MCF 10A (cell line): Measurements from ENCODE around the gene PCCA. TPM values are rescaled to one million over a fixed set of nuclear protein-coding genes. Genes with fewer than 3 reads are reported as not detected.

Experiments
- BruUV-seq: library from RNA; stranded (reverse); fragments of 400-500 nt; replicated peaks from 2 replicates; lab custom pipeline; 2021; lab: Mats Ljungman, UMichigan
- CTCF ChIA-PET: fragments of 300-600 bp; sonication (Branson Sonifier 250); formaldehyde crosslinking; extraction: SDS; loops from one replicate; lab custom pipeline; 2021; ENCODE audit warnings: antibody characterized with exemption, inconsistent platforms; lab: Yijun Ruan, JAX
- POLR2A ChIA-PET: fragments of 300-600, 350-650 bp; sonication (Branson Sonifier 250); formaldehyde crosslinking; extraction: SDS; loops from one replicate; lab custom pipeline; 2020; ENCODE audit warnings: antibody characterized with exemption, inconsistent platforms; lab: Yijun Ruan, JAX
- DNase-seq: peaks from one replicate; pipeline ENCODE4 v3.0.0-alpha.2; 2018; ENCODE audit not compliant: unreplicated experiment
- H3K27ac Mint-ChIP-seq: one replicate; pipeline ENCODE4 v1.8.0; 2022; ENCODE audit warnings: mild to moderate bottlenecking, low read depth, mixed read lengths; ENCODE audit not compliant: unreplicated experiment
- H3K27me3 Mint-ChIP-seq: one replicate; pipeline ENCODE4 v1.8.0; 2022; ENCODE audit warnings: mixed read lengths; ENCODE audit not compliant: insufficient read depth, unreplicated experiment
- H3K36me3 Mint-ChIP-seq: one replicate; pipeline ENCODE4 v1.8.0; 2022; ENCODE audit warnings: mild to moderate bottlenecking, moderate library complexity, mixed read lengths; ENCODE audit not compliant: insufficient read depth, unreplicated experiment
- H3K4me1 Mint-ChIP-seq: one replicate; pipeline ENCODE4 v1.8.0; 2022; ENCODE audit warnings: mixed read lengths; ENCODE audit not compliant: insufficient read depth, unreplicated experiment
- H3K4me3 Mint-ChIP-seq: one replicate; pipeline ENCODE4 v1.8.0; 2022; ENCODE audit warnings: mild to moderate bottlenecking, moderate library complexity, mixed read lengths; ENCODE audit not compliant: unreplicated experiment
- H3K9me3 Mint-ChIP-seq: one replicate; pipeline ENCODE4 v1.8.0; 2022; ENCODE audit warnings: mixed read lengths; ENCODE audit not compliant: unreplicated experiment
- CTCF ChIP-seq: fragments of 200-600 bp; IDR thresholded peaks from one replicate; pipeline ENCODE4 v1.8.0; 2022; ENCODE audit warnings: antibody characterized with exemption, mild to moderate bottlenecking; ENCODE audit not compliant: unreplicated experiment
- intact Hi-C: fragments of 100-400 bp; cut with micrococcal nuclease; formaldehyde crosslinking; loops from 2 replicates; pipeline ENCODE4 v1.14.1; 2022
- total RNA-seq: library from RNA; stranded (reverse); gene quantifications from 2 replicates; pipeline ENCODE4 v1.2.3, GENCODE V29; 2022

The PCCA gene
- total RNA-seq, 1 experiment from 2014 or later = 23.4 TPM

- intact Hi-C loops = no loop called here
- H3K36me3 Mint-ChIP-seq = peaks cover 9% of the 10 kb centered on the region
- no peaks in the 10 kb centered on the region for H3K27me3 Mint-ChIP-seq
- H3K4me1 Mint-ChIP-seq = no peaks in the 10 kb centered on the region
- POLR2A ChIA-PET = interaction anchor here (1.5 kb wide), 1 partner anchor 115 kb away, joined by 3 read pairs; the partner anchor contains the start of gene PCCA
- H3K27ac Mint-ChIP-seq = no peak overlapping the region
- H3K9me3 Mint-ChIP-seq = peaks cover 8% of the 10 kb centered on the region
- no peak overlapping the region for H3K4me3 Mint-ChIP-seq
- BruUV-seq = no TSS peak
- TF ChIP-seq CTCF = no peak
- CTCF ChIA-PET = interaction anchor here (1.1 kb wide), 1 partner anchor 31 kb away, joined by 5 read pairs; no protein-coding TSS in a partner anchor
- no peak for DNase-seq
Observed at GRCh38 chr13:100203696-100204367, 114.9 kb downstream of the PCCA start.

GRCh38 chr13:100208002-100208401 is 119.1 kb downstream of the PCCA start:
- BruUV-seq = no TSS peak
- ChIA-PET CTCF (interaction anchor here (0.6 to 1.5 kb wide), 3 partner anchors 10 to 942 kb away, joined by 3 to 5 read pairs (median 3); no protein-coding TSS in a partner anchor), POLR2A (interaction anchor here (0.7 kb wide), 1 partner anchor 1486 kb away, joined by 3 read pairs; no protein-coding TSS in a partner anchor)
- H3K27ac Mint-ChIP-seq = no peak overlapping the region
- no peak for DNase-seq
- intact Hi-C loops = no loop called here
- H3K4me1 Mint-ChIP-seq = peaks cover 25% of the 10 kb centered on the region
- no peak for TF ChIP-seq CTCF
- H3K36me3 Mint-ChIP-seq = peaks cover 9% of the 10 kb centered on the region
- peaks cover under 1% of the 10 kb centered on the region for H3K9me3 Mint-ChIP-seq
- H3K27me3 Mint-ChIP-seq = no peaks in the 10 kb centered on the region
- no peak overlapping the region for H3K4me3 Mint-ChIP-seq

GRCh38 chr13:100208626-100209025 is 119.7 kb downstream of the PCCA start:
- no peaks in the 10 kb centered on the region for H3K9me3 Mint-ChIP-seq
- CTCF ChIA-PET = interaction anchor here (0.6 to 1.5 kb wide), 5 partner anchors 11 to 1158 kb away, joined by 3 to 5 read pairs (median 3); no protein-coding TSS in a partner anchor

More at GRCh38 chr13:100208626-100209025, 119.7 kb downstream of the PCCA start:
- no peak for DNase-seq
- no peak overlapping the region for H3K27ac Mint-ChIP-seq
- H3K4me1 Mint-ChIP-seq = peaks cover 31% of the 10 kb centered on the region
- no peaks in the 10 kb centered on the region for H3K27me3 Mint-ChIP-seq
- no peak for TF ChIP-seq CTCF
- no TSS peak for BruUV-seq
- POLR2A ChIA-PET = interaction anchor here (0.7 to 1.1 kb wide), 2 partner anchors 9 to 1486 kb away, joined by 3 read pairs; no protein-coding TSS in a partner anchor
- H3K36me3 Mint-ChIP-seq = peaks cover 13% of the 10 kb centered on the region
- H3K4me3 Mint-ChIP-seq = no peak overlapping the region
- intact Hi-C loops = no loop called here
